Adrenal gland (tissue), 12 donors: ENCODE results near the gene DDX47. TPM values are rescaled to one million over a fixed set of nuclear protein-coding genes. Genes with fewer than 3 reads are reported as not detected.
"Not testable (repeated sequence)": the region's sequence is repeated elsewhere in the genome, so short reads cannot be mapped to it uniquely, and the experiment has no call there.

Experiments used
- DNase-seq, 7 donors: peaks; one replicate each; pipeline ENCODE4 v3.0.0-alpha.2; 2019 to 2020
- H3K27ac ChIP-seq, 5 donors: fragments of 200-600 bp; sonication (generic) in 4 of 5; 1 replicate in 3 of 5; 2 replicates in 2 of 5; pipeline versions ENCODE4 v1.5.1 to v1.8.0; 2016 to 2020; ENCODE audit warnings: mild to moderate bottlenecking in 1 of 5
- H3K27me3 ChIP-seq: fragments of 200-600 bp; 2 replicates; pipeline ENCODE4 v1.8.0; 2021
- H3K36me3 ChIP-seq, 2 donors: fragments of 200-600 bp; replicated peaks in 1 of 2; 1 replicate in 1 of 2; 2 replicates in 1 of 2; pipeline versions ENCODE4 v1.5.1 to v1.8.0; 2018 to 2022
- H3K4me1 ChIP-seq, 2 donors: fragments of 200-600 bp; replicated peaks in 1 of 2; 1 replicate in 1 of 2; 2 replicates in 1 of 2; pipeline versions ENCODE4 v1.5.1 to v1.8.0; 2018 to 2021
- H3K4me3 ChIP-seq, 4 donors: fragments of 200-600 bp; sonication (generic) in 3 of 4; one replicate each; pipeline ENCODE4 v1.5.1; 2016 to 2018
- H3K9me3 ChIP-seq, 3 donors: fragments of 200-600 bp; sonication (generic) in 1 of 3; replicated peaks in 1 of 3; 1 replicate in 2 of 3; 2 replicates in 1 of 3; pipeline versions ENCODE4 v1.5.1 to v1.8.0; 2016 to 2021
- POLR2A ChIP-seq, 2 donors: fragments of 450-650 bp; IDR thresholded peaks; one replicate each; pipeline ENCODE4 v1.6.1; 2017; ENCODE audit warnings: antibody characterized with exemption in 2 of 2, mild to moderate bottlenecking in 2 of 2, moderate library complexity in 1 of 2
- WGBS, 4 donors: extraction: QIAGEN DNeasy Blood & Tissue Kit in 2 of 4; methylation state at CpG; one replicate each; pipeline versions ENCODE4 v1.1.5 to v1.1.7; 2013 to 2017; 5-methylcytosine and 5-hydroxymethylcytosine counted together
- intact Hi-C, 2 donors: fragments of 100-400 bp; cut with DNase I; formaldehyde crosslinking; loops; one replicate each; pipeline versions ENCODE4 v1.14.1 to v1.15.0; 2022 to 2023
- polyA plus RNA-seq, 3 donors: library from polyadenylated mRNA; stranded (reverse); fragments of 200-250 nt in 2 of 3; fragments of 350-450 nt in 1 of 3; fragmentation: Illumina TruSeq in 1 of 3; extraction: RNeasy Lipid Tissue Mini Kit (QIAGEN cat#74804) in 1 of 3; gene quantifications; one replicate each; pipeline ENCODE4 v1.2.3, GENCODE V29; 2013 to 2014
- total RNA-seq, 9 donors: library from RNA; depleted of rRNA in 4 of 9; stranded (reverse); fragments of >200 nt in 4 of 9; fragments of 120-200 nt in 1 of 9; fragmentation: NEBNext Ultra II Directional in 1 of 9; extraction: Animal tissue kit (Norgen Biotek cat#: 25700) in 1 of 9; gene quantifications; one replicate each; pipeline versions ENCODE4 v1.1.0 to v1.2.4, GENCODE V29; 2013 to 2023
- TF ChIP-seq, protein P1 (sequence below), 6 experiments: fragments of 450-650 bp in 4 of 6; fragments of 200-600 bp in 2 of 6; sonication (generic) in 1 of 6; IDR thresholded peaks; 1 replicate in 5 of 6; 2 replicates in 1 of 6; pipeline versions ENCODE4 v1.5.1 to v1.8.0; 2016 to 2021; ENCODE audit warnings: antibody characterized with exemption in 6 of 6, mild to moderate bottlenecking in 2 of 6, moderate library complexity in 1 of 6
- donor health status: healthy with polysubstance abuse.
- donor health status: Bipolar disorder and iron deficiency.
- donor health status: DM: yes; HTN: yes; CAD: no.
- donor health status: DM: no; HTN: no; CAD: no.
- donor health status: DM: no; HTN: no; CAD: no.
- donor health status: DM: yes; HTN: yes; CAD: no.

DDX47 gene
- total and polyA plus RNA-seq, 12 donors, result 28.8 to 77.3 (median 44.7) TPM

DNA sequence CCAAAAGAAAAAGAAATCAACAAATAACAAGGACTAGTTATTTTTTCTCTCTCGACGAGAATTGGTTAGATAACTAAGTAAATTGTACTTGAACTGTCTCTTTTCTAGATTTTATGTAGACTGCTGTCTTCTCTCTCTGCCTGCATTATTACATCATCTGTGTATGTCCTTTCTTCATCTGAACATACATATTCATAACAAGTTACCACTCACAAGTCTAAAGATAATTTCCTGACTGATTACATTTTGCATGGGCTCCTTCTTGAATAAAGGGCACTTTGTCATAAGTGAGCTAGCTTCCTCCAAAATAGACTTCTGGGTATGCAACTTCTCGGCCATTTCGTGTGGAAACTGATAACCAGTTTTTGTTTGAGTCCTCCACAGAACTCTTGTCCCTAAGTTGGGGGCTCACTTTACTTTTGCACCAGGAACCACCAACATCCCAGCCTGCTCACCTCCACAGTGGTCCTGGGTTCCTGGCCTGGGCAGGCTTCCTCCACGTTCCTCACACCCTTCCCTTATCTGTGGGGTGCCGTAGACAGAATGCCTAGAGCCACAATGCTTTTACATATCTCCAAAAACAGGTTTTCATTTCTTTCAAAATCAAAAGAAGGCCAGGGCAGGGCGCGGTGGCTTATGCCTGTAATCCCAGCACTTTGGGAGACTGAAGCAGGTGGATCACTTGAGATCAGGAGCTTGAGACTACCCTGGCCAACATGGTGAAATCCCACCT lies 6.2 kb upstream of the DDX47 start:
- Histone ChIP-seq H3K9me3 (no peaks in the 10 kb centered on the region), H3K4me1 (peaks cover 0 to 15% of the 10 kb centered on the region in 2 donors), H3K27me3 (no peaks in the 10 kb centered on the region), H3K4me3 (no peak overlapping the region), H3K27ac (peak overlapping the region in 3 of 5 donors; percentile 30 to 80 (median 68)), H3K36me3 (no peaks in the 10 kb centered on the region)
- TF ChIP-seq POLR2A (IDR thresholded peaks at IDR 0.05), result no peak
- TF ChIP-seq, protein P1, sequence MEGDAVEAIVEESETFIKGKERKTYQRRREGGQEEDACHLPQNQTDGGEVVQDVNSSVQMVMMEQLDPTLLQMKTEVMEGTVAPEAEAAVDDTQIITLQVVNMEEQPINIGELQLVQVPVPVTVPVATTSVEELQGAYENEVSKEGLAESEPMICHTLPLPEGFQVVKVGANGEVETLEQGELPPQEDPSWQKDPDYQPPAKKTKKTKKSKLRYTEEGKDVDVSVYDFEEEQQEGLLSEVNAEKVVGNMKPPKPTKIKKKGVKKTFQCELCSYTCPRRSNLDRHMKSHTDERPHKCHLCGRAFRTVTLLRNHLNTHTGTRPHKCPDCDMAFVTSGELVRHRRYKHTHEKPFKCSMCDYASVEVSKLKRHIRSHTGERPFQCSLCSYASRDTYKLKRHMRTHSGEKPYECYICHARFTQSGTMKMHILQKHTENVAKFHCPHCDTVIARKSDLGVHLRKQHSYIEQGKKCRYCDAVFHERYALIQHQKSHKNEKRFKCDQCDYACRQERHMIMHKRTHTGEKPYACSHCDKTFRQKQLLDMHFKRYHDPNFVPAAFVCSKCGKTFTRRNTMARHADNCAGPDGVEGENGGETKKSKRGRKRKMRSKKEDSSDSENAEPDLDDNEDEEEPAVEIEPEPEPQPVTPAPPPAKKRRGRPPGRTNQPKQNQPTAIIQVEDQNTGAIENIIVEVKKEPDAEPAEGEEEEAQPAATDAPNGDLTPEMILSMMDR (IDR thresholded peaks at IDR 0.05), result no peak
- whole genome bisulfite sequencing, 4 donors, result 75 to 84% (median 80%) methylated on average over 8 of the region's 8 CpGs
- intact Hi-C loops, result no loop called here
- DNase-seq, result no peak

DNA sequence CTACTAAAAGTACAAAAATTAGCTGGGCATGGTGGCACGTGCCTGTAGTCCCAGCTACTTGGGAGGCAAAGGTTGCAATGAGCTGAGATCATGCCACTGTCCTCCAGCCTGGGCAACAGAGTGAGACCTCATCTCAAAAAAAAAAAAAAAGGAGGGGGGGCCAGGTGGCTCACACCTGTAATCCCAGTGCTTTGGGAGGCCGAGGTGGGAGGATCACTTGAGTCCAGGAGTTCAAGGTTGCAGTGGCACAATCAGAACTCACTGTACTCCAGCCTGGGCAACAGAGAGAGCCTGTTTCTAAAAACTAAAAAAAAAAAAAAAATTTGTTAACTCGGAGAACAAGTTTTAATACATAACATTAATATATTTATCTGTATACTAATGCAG lies 5.6 kb upstream of the DDX47 start:
- intact Hi-C loops, DNase-seq, H3K27me3 ChIP-seq, H3K9me3 ChIP-seq, H3K36me3 ChIP-seq, H3K4me3 ChIP-seq: not testable (repeated sequence)
- WGBS, 4 donors, result 65 to 74% (median 70%) methylated on average over 3 of the region's 3 CpGs
- Histone ChIP-seq H3K27ac (peak overlapping the region in 3 of 5 donors; percentile 30 to 80 (median 68)), H3K4me1 (peaks cover 0 to 15% of the 10 kb centered on the region in 2 donors)

DNA sequence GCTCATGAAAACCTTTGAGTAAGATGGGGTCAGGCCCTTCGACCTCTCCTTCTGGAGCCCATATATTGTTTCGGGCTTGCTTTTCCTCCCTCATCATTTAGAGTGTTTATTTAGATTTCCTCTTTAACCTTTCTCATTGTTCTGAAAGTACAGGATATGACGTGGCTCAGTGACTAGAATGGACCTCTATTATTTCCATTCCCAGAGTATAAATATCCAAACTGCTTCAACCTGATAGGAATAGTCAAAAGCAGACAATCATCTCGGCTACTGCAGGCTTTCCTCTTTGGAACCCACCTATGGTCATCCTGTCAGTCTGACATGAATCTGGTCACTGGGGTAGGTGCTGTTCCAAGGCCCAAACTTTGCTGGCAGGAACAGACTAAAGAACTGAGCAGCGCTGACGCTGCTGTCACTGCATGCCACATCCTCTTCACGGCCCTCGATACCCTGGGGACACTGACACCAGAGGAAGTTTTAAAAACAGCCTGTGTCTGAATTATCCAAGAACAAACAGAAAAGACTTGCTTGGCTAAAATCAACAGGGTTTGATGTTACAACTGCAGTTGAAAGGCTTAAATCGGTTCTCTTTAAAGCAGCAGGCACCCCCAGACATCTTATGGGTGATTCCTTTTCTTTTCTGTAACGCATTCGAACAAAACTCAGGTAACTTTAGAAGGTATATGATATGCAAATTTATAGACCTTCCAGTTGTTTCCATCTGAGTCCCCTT lies 5.0 kb upstream of the DDX47 start:
- TF ChIP-seq POLR2A (IDR thresholded peaks at IDR 0.05), result peak in 1 of 2 donors; percentile 36
- TF ChIP-seq, protein P1 (IDR thresholded peaks at IDR 0.05), result no peak
- Histone ChIP-seq H3K36me3 (no peaks in the 10 kb centered on the region), H3K27ac (peak overlapping the region in 4 of 5 donors; percentile 30 to 83 (median 67)), H3K4me3 (no peak overlapping the region), H3K4me1 (peaks cover 0 to 12% of the 10 kb centered on the region in 2 donors), H3K27me3 (no peaks in the 10 kb centered on the region), H3K9me3 (no peaks in the 10 kb centered on the region)
- peak in 6 of 7 donors; percentile 34 to 72 (median 52) for DNase-seq
- 47 to 59% (median 57%) methylated on average over 11 of the region's 11 CpGs for WGBS, 4 donors
- intact Hi-C loops, result no loop called here

DNA sequence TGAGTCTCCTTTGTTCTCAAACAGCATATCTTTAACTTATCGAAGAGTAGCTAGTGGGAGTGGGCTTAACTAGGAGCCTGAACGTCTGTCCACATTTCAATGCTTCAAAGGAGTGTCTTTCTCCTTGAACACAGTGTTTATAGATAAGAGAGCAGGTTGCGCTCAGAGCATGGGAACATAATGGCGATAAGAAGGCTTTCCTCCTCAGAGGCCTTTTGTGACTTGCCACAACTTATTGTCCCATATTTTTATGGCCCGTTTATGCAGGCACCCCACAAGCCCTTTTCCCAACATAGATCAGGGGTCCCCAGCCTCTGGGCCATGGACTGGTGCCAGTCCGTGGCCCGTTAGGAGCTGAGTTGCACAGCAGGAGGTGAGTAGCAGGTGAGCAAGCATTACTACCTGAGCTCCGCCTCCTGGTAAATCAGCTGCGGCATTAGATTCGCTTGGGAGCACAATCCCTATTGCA lies 2.6 kb upstream of the DDX47 start:
- DNase-seq, result no peak
- no peaks in the 10 kb centered on the region for H3K9me3 ChIP-seq
- WGBS, 4 donors, result 64 to 76% (median 71%) methylated on average over 8 to 10 of the region's 10 CpGs
- H3K4me1 ChIP-seq, result peaks cover 7 to 25% of the 10 kb centered on the region in 2 donors
- no peak overlapping the region for H3K27ac ChIP-seq
- no peaks in the 10 kb centered on the region for H3K27me3 ChIP-seq
- no peak overlapping the region for H3K4me3 ChIP-seq
- intact Hi-C loops, result no loop called here
- TF ChIP-seq POLR2A (IDR thresholded peaks at IDR 0.05), result no peak
- TF ChIP-seq, protein P1 (IDR thresholded peaks at IDR 0.05), result no peak
- H3K36me3 ChIP-seq, result peaks cover 0 to 6% of the 10 kb centered on the region in 2 donors
